K562 (cell line): ENCODE results near the gene ERGIC1. TPM values are rescaled to one million over a fixed set of nuclear protein-coding genes. Genes with fewer than 3 reads are reported as not detected.
"Not testable (repeated sequence)": the region's sequence is repeated elsewhere in the genome, so short reads cannot be mapped to it uniquely, and the experiment has no call there.

Experiments used
- ATAC-seq: fragments of 200-7000 bp; cut with Tn5 transposase; 3 replicates; pipeline ENCODE4 v1.9.1; 2020; ENCODE audit warnings: moderate library complexity
- BruUV-seq: library from RNA; stranded (reverse); fragments of 400-500 nt; replicated peaks from 2 replicates; lab custom pipeline; 2021; lab: Mats Ljungman, UMichigan
- CTCF ChIA-PET: fragments of 300-600 bp; formaldehyde crosslinking; extraction: SDS; loops from one replicate; lab custom pipeline; 2021; ENCODE audit warnings: low intra/inter-chr PET ratio; lab: Yijun Ruan, JAX
- POLR2A ChIA-PET: fragments of 300-600, 350-650 bp; sonication (Branson Sonifier 250); formaldehyde crosslinking; extraction: SDS; loops from one replicate; lab custom pipeline; 2021; ENCODE audit warnings: antibody characterized with exemption, inconsistent platforms; lab: Yijun Ruan, JAX
- DNase-seq, 4 experiments: peaks; one replicate each; pipeline versions ENCODE4 v3.0.0 to v3.0.0-alpha.2; 2011 to 2018; ENCODE audit warnings: low spot score in 3 of 4, mixed read lengths in 3 of 4; ENCODE audit errors: extremely low read depth in 1 of 4
- FAIRE-seq: peaks from 2 replicates; lab custom pipeline; 2011; peaks lifted over from hg19 to GRCh38; lab: Jason Lieb, UNC
- H2AFZ ChIP-seq: 2 replicates; pipeline ENCODE4 v1.6.0; 2011; ENCODE audit warnings: low read depth, low read length, control low read depth, inconsistent platforms
- H3K27ac ChIP-seq: fragments of 200-600 bp; 3 replicates; pipeline ENCODE4 v1.8.0; 2011; ENCODE audit warnings: low read depth, mild to moderate bottlenecking, control low read depth, inconsistent platforms, low read length, moderate library complexity, mixed read lengths; ENCODE audit errors: extremely low read depth
- H3K27me3 ChIP-seq, 2 experiments: fragments of 300-600 bp in 1 of 2; 2 replicates in 1 of 2; 3 replicates in 1 of 2; pipeline versions ENCODE4 v1.6.0 to v1.8.0; 2011; ENCODE audit warnings: inconsistent platforms in 2 of 2, low read length in 2 of 2, mild to moderate bottlenecking in 1 of 2, mixed read lengths in 1 of 2, moderate library complexity in 1 of 2; ENCODE audit not compliant: control insufficient read depth in 2 of 2, insufficient read depth in 2 of 2
- H3K36me3 ChIP-seq: fragments of 300-600 bp; 3 replicates; pipeline ENCODE4 v1.8.0; 2011; ENCODE audit warnings: mild to moderate bottlenecking, low read length, inconsistent platforms; ENCODE audit not compliant: control insufficient read depth, insufficient read depth
- H3K4me1 ChIP-seq, 2 experiments: fragments of 200-600 bp in 1 of 2; replicated peaks in 1 of 2; 2 replicates in 1 of 2; 3 replicates in 1 of 2; pipeline versions ENCODE4 v1.5.1 to v1.8.0; 2011; ENCODE audit warnings: inconsistent platforms in 2 of 2, low read length in 2 of 2, mild to moderate bottlenecking in 1 of 2, mixed read lengths in 1 of 2, moderate library complexity in 1 of 2; ENCODE audit not compliant: control insufficient read depth in 2 of 2, insufficient read depth in 2 of 2
- H3K4me2 ChIP-seq: 2 replicates; pipeline ENCODE4 v1.6.1; 2011; ENCODE audit warnings: low read length, control low read depth, inconsistent platforms, mixed read lengths; ENCODE audit not compliant: insufficient read depth
- H3K4me3 ChIP-seq: fragments of 200-600 bp; sonication (generic), shearing (Covaris generic); 2 replicates; pipeline ENCODE4 v1.5.1; 2016; ENCODE audit warnings: control low read depth, inconsistent platforms
- H3K79me2 ChIP-seq: fragments of 200-600 bp; 3 replicates; pipeline ENCODE4 v1.8.0; 2011; ENCODE audit warnings: low read length, inconsistent platforms; ENCODE audit not compliant: control insufficient read depth, insufficient read depth
- H3K9ac ChIP-seq, 2 experiments: 2 replicates each; pipeline versions ENCODE4 v1.6.0 to v1.6.1; 2011; ENCODE audit warnings: low read depth in 2 of 2, low read length in 2 of 2, control low read depth in 1 of 2, inconsistent platforms in 1 of 2, mild to moderate bottlenecking in 1 of 2, mixed read lengths in 1 of 2; ENCODE audit not compliant: insufficient read depth in 1 of 2
- H3K9me1 ChIP-seq: one replicate; pipeline ENCODE4 v1.6.0; 2011; ENCODE audit warnings: inconsistent platforms, mild to moderate bottlenecking, low read length, moderate library complexity; ENCODE audit not compliant: control insufficient read depth, insufficient read depth
- H3K9me3 ChIP-seq: replicated peaks from 2 replicates; pipeline ENCODE4 v1.5.1; 2011; ENCODE audit warnings: low read depth, low read length, inconsistent platforms; ENCODE audit not compliant: control insufficient read depth, insufficient read depth
- H4K20me1 ChIP-seq: replicated peaks from 2 replicates; pipeline ENCODE4 v1.6.1; 2011; ENCODE audit warnings: low read length, inconsistent platforms, mixed read lengths; ENCODE audit not compliant: control insufficient read depth, insufficient read depth
- ZFP36 ChIP-seq: fragments of 150-350 bp; IDR thresholded peaks from 2 replicates; pipeline ENCODE4 v1.6.1; 2018; ENCODE audit warnings: low read length, low read depth; ENCODE audit not compliant: partially characterized antibody
- ZNF57 ChIP-seq: fragments of 450-650 bp; formaldehyde crosslinking; IDR thresholded peaks from 2 replicates; pipeline ENCODE4 v1.4.0; 2020; ENCODE audit warnings: mild to moderate bottlenecking, moderate library complexity
- WGBS: fragments of 100-300 bp; shearing (Covaris generic); methylation state at CpG from one replicate; pipeline ENCODE4 v1.1.6; 2016; ENCODE audit warnings: low coverage, mixed read lengths; ENCODE audit not compliant: insufficient coverage; ENCODE audit errors: missing lambda C conversion rate; 5-methylcytosine and 5-hydroxymethylcytosine counted together
- in situ Hi-C: fragments of 300-500 bp; cut with MboI; formaldehyde crosslinking; loops from 4 replicates; pipeline ENCODE4 v1.15.0; 2018; ENCODE audit warnings: inconsistent platforms, mixed read lengths
- intact Hi-C: fragments of 100-400 bp; cut with micrococcal nuclease; formaldehyde crosslinking; loops from 2 replicates; pipeline ENCODE4 v1.14.2; 2022
- polyA plus RNA-seq, 8 experiments: library from polyadenylated mRNA; depleted of rRNA in 4 of 8; stranded (reverse) in 5 of 8; unstranded in 3 of 8; fragments of >200 nt; fragmentation: Nextera tagmentation in 2 of 8; fragmentation: Illumina TruSeq in 1 of 8; extraction: Ambion mirVana in 2 of 8; extraction: Trizol in 1 of 8; gene quantifications; 2 replicates each; pipeline versions ENCODE4 v1.2.1 to v1.2.3, GENCODE V29; 2011 to 2014; ENCODE audit warnings: inconsistent platforms in 1 of 8, missing spikeins in 1 of 8
- total RNA-seq, 7 experiments: library from RNA; depleted of rRNA in 6 of 7; stranded (reverse); fragments of >200 nt in 6 of 7; fragmentation: Illumina TruSeq in 2 of 7; extraction: Trizol in 2 of 7; gene quantifications; 2 replicates each; pipeline versions ENCODE4 v1.2.1 to v1.2.3, GENCODE V29; 2011 to 2021; ENCODE audit warnings: low replicate concordance in 1 of 7

ERGIC1 gene
- total and polyA plus RNA-seq, 9 of the 15 experiments (the other 6 are each of a cell fraction or from before 2014, with no cell fraction given) = 5.5 to 68.4 (median 36.4) TPM

GRCh38 chr5:172864171-172864570 is 30.1 kb downstream of the ERGIC1 start:
- Histone ChIP-seq H4K20me1 (peaks cover 21% of the 10 kb centered on the region), H3K4me1 (peaks cover 15% of the 10 kb centered on the region in 2 experiments)
- H3K9me1 ChIP-seq, H3K9me3 ChIP-seq, H2AFZ ChIP-seq, H3K36me3 ChIP-seq, H3K27ac ChIP-seq, H3K9ac ChIP-seq, H3K27me3 ChIP-seq, ATAC-seq, intact Hi-C loops, CTCF ChIA-PET, BruUV-seq, H3K4me3 ChIP-seq, H3K4me2 ChIP-seq, FAIRE-seq, in situ Hi-C loops, DNase-seq, H3K79me2 ChIP-seq: not testable (repeated sequence)
- 56% methylated on average over 4 of the region's 4 CpGs for WGBS
- POLR2A ChIA-PET = interaction anchor here (0.8 kb wide), 1 partner anchor 64 kb away, joined by 3 read pairs; no protein-coding TSS in a partner anchor

GRCh38 chr5:172864747-172865146 is 30.7 kb downstream of the ERGIC1 start:
- CTCF ChIA-PET = no interaction called here
- no peak overlapping the region for H3K4me2 ChIP-seq
- intact Hi-C loops = no loop called here
- H3K4me3 ChIP-seq = no peak overlapping the region
- peaks cover 17% of the 10 kb centered on the region in 2 experiments for H3K4me1 ChIP-seq
- H2AFZ ChIP-seq = no peak overlapping the region
- no peaks in the 10 kb centered on the region for H3K9me3 ChIP-seq
- no TSS peak for BruUV-seq
- POLR2A ChIA-PET = no interaction called here
- no peaks in the 10 kb centered on the region; a peak in 1 of 5 replicates for H3K27me3 ChIP-seq
- H4K20me1 ChIP-seq = peaks cover 24% of the 10 kb centered on the region
- TF ChIP-seq ZNF57 (CRISPR knock-in tag) (no peak), ZFP36 (peak; percentile 18)
- no peak overlapping the region for H3K27ac ChIP-seq
- no peaks in the 10 kb centered on the region for H3K79me2 ChIP-seq
- no peak for FAIRE-seq
- in situ Hi-C loops = no loop called here
- DNase-seq = no peak
- H3K9ac ChIP-seq = no peak overlapping the region
- 84% methylated on average over 5 of the region's 7 CpGs for WGBS
- H3K36me3 ChIP-seq = no peaks in the 10 kb centered on the region
- no peak for ATAC-seq
- H3K9me1 ChIP-seq = no peaks in the 10 kb centered on the region
